SK-N-SH (cell line): ENCODE measurements around the gene TTC28. TPM values are rescaled to one million over a fixed set of nuclear protein-coding genes. Genes with fewer than 3 reads are reported as not detected.

Experiments
- CTCF ChIA-PET: fragments of 300-600, 350-600 bp; formaldehyde crosslinking; extraction: SDS; loops from one replicate; lab custom pipeline; 2021; lab: Yijun Ruan, JAX
- POLR2A ChIA-PET: fragments of 350-600 bp; sonication (Branson Sonifier 250); formaldehyde crosslinking; extraction: SDS; loops from one replicate; lab custom pipeline; 2020; ENCODE audit warnings: antibody characterized with exemption, inconsistent platforms; lab: Yijun Ruan, JAX
- DNase-seq: peaks from one replicate; pipeline ENCODE4 v3.0.0; 2012
- H2AFZ ChIP-seq: fragments of 200-600 bp; sonication (generic); 2 replicates; pipeline ENCODE4 v1.8.1; 2016; ENCODE audit warnings: antibody characterized with exemption, mild to moderate bottlenecking, low read depth
- H3F3A ChIP-seq: fragments of 200-600 bp; sonication (generic); replicated peaks from 2 replicates; pipeline ENCODE3; 2016; ENCODE audit warnings: antibody characterized with exemption, mild to moderate bottlenecking; ENCODE audit not compliant: insufficient read depth
- H3K27ac ChIP-seq, 2 experiments: fragments of 200-500 bp in 1 of 2; fragments of 200-600 bp in 1 of 2; sonication (Bioruptor generic) in 1 of 2; sonication (generic), shearing (Covaris generic) in 1 of 2; 2 replicates each; pipeline versions ENCODE4 v1.5.1 to v1.6.1; 2014 to 2016; ENCODE audit warnings: low read depth in 2 of 2, inconsistent platforms in 1 of 2, low read length in 1 of 2, mild to moderate bottlenecking in 1 of 2, mixed read lengths in 1 of 2
- H3K27me3 ChIP-seq: fragments of 200-600 bp; sonication (generic), shearing (Covaris generic); 2 replicates; pipeline ENCODE4 v1.6.1; 2016; ENCODE audit warnings: mixed run types; ENCODE audit not compliant: insufficient read depth
- H3K36me3 ChIP-seq, 2 experiments: fragments of 200-500 bp in 1 of 2; fragments of 200-600 bp in 1 of 2; sonication (Bioruptor generic) in 1 of 2; sonication (generic) in 1 of 2; replicated peaks in 1 of 2; 2 replicates each; pipeline versions ENCODE3 to v1.5.1; 2014 to 2016; ENCODE audit warnings: low read length in 1 of 2, mild to moderate bottlenecking in 1 of 2; ENCODE audit not compliant: insufficient read depth in 2 of 2, control insufficient read depth in 1 of 2
- H3K4me1 ChIP-seq, 2 experiments: fragments of 200-500 bp in 1 of 2; fragments of 200-600 bp in 1 of 2; sonication (Bioruptor generic) in 1 of 2; sonication (generic), shearing (Covaris generic) in 1 of 2; 2 replicates each; pipeline versions ENCODE4 v1.5.1 to v1.6.1; 2014 to 2016; ENCODE audit warnings: low read depth in 1 of 2, low read length in 1 of 2, mixed run types in 1 of 2; ENCODE audit not compliant: insufficient read depth in 2 of 2, control insufficient read depth in 1 of 2
- H3K4me2 ChIP-seq: fragments of 200-600 bp; sonication (generic), shearing (Covaris generic); 2 replicates; pipeline ENCODE4 v1.6.1; 2017; ENCODE audit warnings: mixed run types
- H3K4me3 ChIP-seq, 2 experiments: fragments of 200-500 bp in 1 of 2; fragments of 200-600 bp in 1 of 2; sonication (Bioruptor generic) in 1 of 2; sonication (generic), shearing (Covaris generic) in 1 of 2; 2 replicates each; pipeline versions ENCODE4 v1.5.1 to v1.8.1; 2014 to 2016; ENCODE audit warnings: low read depth in 2 of 2, inconsistent platforms in 1 of 2, low read length in 1 of 2, mild to moderate bottlenecking in 1 of 2, mixed read lengths in 1 of 2, moderate library complexity in 1 of 2
- H3K79me2 ChIP-seq: fragments of 200-600 bp; sonication (generic); 2 replicates; pipeline ENCODE4 v1.8.1; 2017; ENCODE audit warnings: mild to moderate bottlenecking; ENCODE audit not compliant: insufficient read depth
- H3K9ac ChIP-seq: fragments of 200-600 bp; sonication (generic); 2 replicates; pipeline ENCODE4 v1.6.1; 2017; ENCODE audit warnings: mixed run types
- H3K9me2 ChIP-seq: fragments of 200-600 bp; sonication (generic); 2 replicates; pipeline ENCODE4 v1.6.1; 2017; ENCODE audit warnings: mixed run types
- H3K9me3 ChIP-seq: fragments of 200-600 bp; sonication (generic); 2 replicates; pipeline ENCODE4 v1.6.1; 2017; ENCODE audit warnings: mixed run types, mild to moderate bottlenecking, moderate library complexity
- H4K20me1 ChIP-seq: fragments of 200-600 bp; sonication (generic); 2 replicates; pipeline ENCODE4 v1.6.1; 2017; ENCODE audit warnings: mild to moderate bottlenecking, mixed run types; ENCODE audit not compliant: insufficient read depth
- CHD2 ChIP-seq: fragments of 150-350 bp; IDR thresholded peaks from 2 replicates; pipeline ENCODE4 v1.6.1; 2018; ENCODE audit warnings: low read length; ENCODE audit not compliant: partially characterized antibody
- FOXJ3 ChIP-seq: sonication (generic); formaldehyde crosslinking; IDR thresholded peaks from 2 replicates; pipeline ENCODE4 v1.5.1; 2020; ENCODE audit warnings: mild to moderate bottlenecking, missing genetic modification reagents
- FOXM1 ChIP-seq: IDR thresholded peaks from 2 replicates; pipeline ENCODE4 v1.4.0; 2012; ENCODE audit warnings: low read depth, mild to moderate bottlenecking
- GABPA ChIP-seq: IDR thresholded peaks from 2 replicates; pipeline ENCODE4 v1.4.0; 2012; ENCODE audit warnings: low read depth, mild to moderate bottlenecking
- JUND ChIP-seq: IDR thresholded peaks from 2 replicates; pipeline ENCODE4 v1.4.0; 2012
- RAD21 ChIP-seq: IDR thresholded peaks from 2 replicates; pipeline ENCODE4 v1.6.1; 2012; ENCODE audit warnings: mild to moderate bottlenecking, low read length
- SMC3 ChIP-seq: IDR thresholded peaks from 2 replicates; pipeline ENCODE4 v1.6.1; 2012; ENCODE audit warnings: low read depth, low read length, improper control_type of control experiment
- TEAD4 ChIP-seq: IDR thresholded peaks from 2 replicates; pipeline ENCODE4 v1.4.0; 2012; ENCODE audit warnings: mild to moderate bottlenecking, borderline replicate concordance; ENCODE audit not compliant: insufficient read depth
- WGBS: methylation state at CpG from one replicate; pipeline ENCODE4 v1.1.6; 2017; ENCODE audit warnings: low lambda C conversion rate; 5-methylcytosine and 5-hydroxymethylcytosine counted together
- polyA plus RNA-seq, 3 experiments: library from polyadenylated mRNA; depleted of rRNA; stranded (reverse); fragments of >200 nt; gene quantifications; 2 replicates each; pipeline ENCODE4 v1.2.3, GENCODE V29; 2012
- TF ChIP-seq, protein P1 (sequence below): IDR thresholded peaks from 2 replicates; pipeline ENCODE4 v1.4.0; 2012; ENCODE audit warnings: low read depth, borderline replicate concordance
- TF ChIP-seq, protein P2 (sequence below): IDR thresholded peaks from 2 replicates; pipeline ENCODE4; 2012
- TF ChIP-seq, protein P3 (sequence below): fragments of 200-600 bp; sonication (generic); IDR thresholded peaks from 2 replicates; pipeline ENCODE4 v1.6.1; 2017; ENCODE audit warnings: antibody characterized with exemption, mild to moderate bottlenecking, moderate library complexity
- TF ChIP-seq, protein P4 (sequence below): fragments of 150-350 bp; IDR thresholded peaks from 2 replicates; pipeline ENCODE4 v1.6.1; 2016; ENCODE audit warnings: mild to moderate bottlenecking, low read depth, low read length
- TF ChIP-seq, protein P5 (sequence below): IDR thresholded peaks from 2 replicates; pipeline ENCODE4 v1.6.1; 2012; ENCODE audit warnings: mild to moderate bottlenecking, low read depth, low read length, moderate library complexity

The TTC28 gene
- polyA plus RNA-seq, 1 of the 3 experiments (the other 2 are of a cell fraction) = 5.9 TPM

DNA sequence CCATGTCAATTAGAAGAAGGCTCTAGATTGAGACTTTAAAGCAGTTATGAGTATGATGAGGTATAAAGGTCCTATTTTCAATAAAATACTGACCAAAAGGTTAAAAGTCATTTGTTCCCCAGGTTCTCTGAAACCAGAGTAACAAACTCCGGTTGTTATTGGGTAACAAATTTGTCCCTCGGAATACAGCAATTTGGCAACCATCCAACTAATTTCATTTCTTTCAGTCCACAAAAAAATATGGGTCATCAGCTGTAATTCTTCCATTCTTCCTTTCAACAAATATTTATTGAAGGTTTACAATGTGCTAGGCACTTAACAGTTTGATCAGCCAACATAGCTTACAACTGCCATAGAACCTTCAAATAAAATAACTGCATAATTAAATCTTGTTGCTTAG lies 79.9 kb downstream of the TTC28 start (continued):
- TF ChIP-seq, protein P1, sequence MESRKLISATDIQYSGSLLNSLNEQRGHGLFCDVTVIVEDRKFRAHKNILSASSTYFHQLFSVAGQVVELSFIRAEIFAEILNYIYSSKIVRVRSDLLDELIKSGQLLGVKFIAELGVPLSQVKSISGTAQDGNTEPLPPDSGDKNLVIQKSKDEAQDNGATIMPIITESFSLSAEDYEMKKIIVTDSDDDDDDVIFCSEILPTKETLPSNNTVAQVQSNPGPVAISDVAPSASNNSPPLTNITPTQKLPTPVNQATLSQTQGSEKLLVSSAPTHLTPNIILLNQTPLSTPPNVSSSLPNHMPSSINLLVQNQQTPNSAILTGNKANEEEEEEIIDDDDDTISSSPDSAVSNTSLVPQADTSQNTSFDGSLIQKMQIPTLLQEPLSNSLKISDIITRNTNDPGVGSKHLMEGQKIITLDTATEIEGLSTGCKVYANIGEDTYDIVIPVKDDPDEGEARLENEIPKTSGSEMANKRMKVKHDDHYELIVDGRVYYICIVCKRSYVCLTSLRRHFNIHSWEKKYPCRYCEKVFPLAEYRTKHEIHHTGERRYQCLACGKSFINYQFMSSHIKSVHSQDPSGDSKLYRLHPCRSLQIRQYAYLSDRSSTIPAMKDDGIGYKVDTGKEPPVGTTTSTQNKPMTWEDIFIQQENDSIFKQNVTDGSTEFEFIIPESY = no peak
- no peak for TF ChIP-seq CHD2
- TF ChIP-seq, all 33 proteins: peak for 0

DNA sequence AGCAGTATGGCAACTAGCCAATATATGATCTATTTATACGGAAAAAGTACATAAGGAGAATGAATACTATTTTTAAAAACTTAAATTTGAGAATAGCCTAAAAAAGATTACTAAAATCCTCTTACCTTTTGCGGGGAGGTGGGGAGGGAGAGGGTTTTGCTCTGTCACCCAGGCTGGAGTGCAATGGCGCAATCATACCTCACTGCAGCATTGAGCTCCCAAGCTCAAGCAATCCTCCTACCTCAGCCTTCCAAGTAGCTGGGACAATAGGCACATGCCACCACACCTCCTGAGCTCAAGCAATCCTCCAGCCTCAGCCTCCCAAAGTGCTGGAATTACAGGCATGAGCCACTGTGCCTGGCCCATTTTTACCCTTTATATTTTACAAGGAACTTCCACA lies 82.0 kb downstream of the TTC28 start:
- Histone ChIP-seq H3K27me3 (no peaks in the 10 kb centered on the region), H3K27ac (no peak overlapping the region), H3K9me2 (no peaks in the 10 kb centered on the region), H3K79me2 (peaks cover 5% of the 10 kb centered on the region), H3K9me3 (no peaks in the 10 kb centered on the region), H3K4me3 (no peak overlapping the region), H4K20me1 (no peaks in the 10 kb centered on the region), H2AFZ (no peak overlapping the region), H3K36me3 (no peaks in the 10 kb centered on the region), H3F3A (peaks cover 3% of the 10 kb centered on the region), H3K4me2 (no peak overlapping the region), H3K9ac (no peak overlapping the region), H3K4me1 (peaks cover 9% of the 10 kb centered on the region in 2 experiments; a peak in 3 of 4 replicates)
- 96% methylated on average over 3 of the region's 3 CpGs for WGBS
- POLR2A ChIA-PET = no interaction called here
- CTCF ChIA-PET = interaction anchor here (0.9 to 1.5 kb wide), 2 partner anchors 233 to 478 kb away, joined by 3 read pairs; no protein-coding TSS in a partner anchor
- no peak for TF ChIP-seq CHD2
- TF ChIP-seq, protein P2, sequence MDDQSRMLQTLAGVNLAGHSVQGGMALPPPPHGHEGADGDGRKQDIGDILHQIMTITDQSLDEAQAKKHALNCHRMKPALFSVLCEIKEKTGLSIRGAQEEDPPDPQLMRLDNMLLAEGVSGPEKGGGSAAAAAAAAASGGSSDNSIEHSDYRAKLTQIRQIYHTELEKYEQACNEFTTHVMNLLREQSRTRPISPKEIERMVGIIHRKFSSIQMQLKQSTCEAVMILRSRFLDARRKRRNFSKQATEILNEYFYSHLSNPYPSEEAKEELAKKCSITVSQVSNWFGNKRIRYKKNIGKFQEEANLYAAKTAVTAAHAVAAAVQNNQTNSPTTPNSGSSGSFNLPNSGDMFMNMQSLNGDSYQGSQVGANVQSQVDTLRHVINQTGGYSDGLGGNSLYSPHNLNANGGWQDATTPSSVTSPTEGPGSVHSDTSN = no peak
- TF ChIP-seq, protein P3, sequence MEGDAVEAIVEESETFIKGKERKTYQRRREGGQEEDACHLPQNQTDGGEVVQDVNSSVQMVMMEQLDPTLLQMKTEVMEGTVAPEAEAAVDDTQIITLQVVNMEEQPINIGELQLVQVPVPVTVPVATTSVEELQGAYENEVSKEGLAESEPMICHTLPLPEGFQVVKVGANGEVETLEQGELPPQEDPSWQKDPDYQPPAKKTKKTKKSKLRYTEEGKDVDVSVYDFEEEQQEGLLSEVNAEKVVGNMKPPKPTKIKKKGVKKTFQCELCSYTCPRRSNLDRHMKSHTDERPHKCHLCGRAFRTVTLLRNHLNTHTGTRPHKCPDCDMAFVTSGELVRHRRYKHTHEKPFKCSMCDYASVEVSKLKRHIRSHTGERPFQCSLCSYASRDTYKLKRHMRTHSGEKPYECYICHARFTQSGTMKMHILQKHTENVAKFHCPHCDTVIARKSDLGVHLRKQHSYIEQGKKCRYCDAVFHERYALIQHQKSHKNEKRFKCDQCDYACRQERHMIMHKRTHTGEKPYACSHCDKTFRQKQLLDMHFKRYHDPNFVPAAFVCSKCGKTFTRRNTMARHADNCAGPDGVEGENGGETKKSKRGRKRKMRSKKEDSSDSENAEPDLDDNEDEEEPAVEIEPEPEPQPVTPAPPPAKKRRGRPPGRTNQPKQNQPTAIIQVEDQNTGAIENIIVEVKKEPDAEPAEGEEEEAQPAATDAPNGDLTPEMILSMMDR = no peak
- no peak for TF ChIP-seq RAD21
- TF ChIP-seq FOXJ3 (CRISPR knock-in tag) = no peak
- no peak for TF ChIP-seq SMC3
- no peak for TF ChIP-seq FOXM1
- TF ChIP-seq, protein P4, sequence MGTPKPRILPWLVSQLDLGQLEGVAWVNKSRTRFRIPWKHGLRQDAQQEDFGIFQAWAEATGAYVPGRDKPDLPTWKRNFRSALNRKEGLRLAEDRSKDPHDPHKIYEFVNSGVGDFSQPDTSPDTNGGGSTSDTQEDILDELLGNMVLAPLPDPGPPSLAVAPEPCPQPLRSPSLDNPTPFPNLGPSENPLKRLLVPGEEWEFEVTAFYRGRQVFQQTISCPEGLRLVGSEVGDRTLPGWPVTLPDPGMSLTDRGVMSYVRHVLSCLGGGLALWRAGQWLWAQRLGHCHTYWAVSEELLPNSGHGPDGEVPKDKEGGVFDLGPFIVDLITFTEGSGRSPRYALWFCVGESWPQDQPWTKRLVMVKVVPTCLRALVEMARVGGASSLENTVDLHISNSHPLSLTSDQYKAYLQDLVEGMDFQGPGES = no peak
- TF ChIP-seq JUND = no peak
- TF ChIP-seq GABPA = no peak
- TF ChIP-seq, protein P5, sequence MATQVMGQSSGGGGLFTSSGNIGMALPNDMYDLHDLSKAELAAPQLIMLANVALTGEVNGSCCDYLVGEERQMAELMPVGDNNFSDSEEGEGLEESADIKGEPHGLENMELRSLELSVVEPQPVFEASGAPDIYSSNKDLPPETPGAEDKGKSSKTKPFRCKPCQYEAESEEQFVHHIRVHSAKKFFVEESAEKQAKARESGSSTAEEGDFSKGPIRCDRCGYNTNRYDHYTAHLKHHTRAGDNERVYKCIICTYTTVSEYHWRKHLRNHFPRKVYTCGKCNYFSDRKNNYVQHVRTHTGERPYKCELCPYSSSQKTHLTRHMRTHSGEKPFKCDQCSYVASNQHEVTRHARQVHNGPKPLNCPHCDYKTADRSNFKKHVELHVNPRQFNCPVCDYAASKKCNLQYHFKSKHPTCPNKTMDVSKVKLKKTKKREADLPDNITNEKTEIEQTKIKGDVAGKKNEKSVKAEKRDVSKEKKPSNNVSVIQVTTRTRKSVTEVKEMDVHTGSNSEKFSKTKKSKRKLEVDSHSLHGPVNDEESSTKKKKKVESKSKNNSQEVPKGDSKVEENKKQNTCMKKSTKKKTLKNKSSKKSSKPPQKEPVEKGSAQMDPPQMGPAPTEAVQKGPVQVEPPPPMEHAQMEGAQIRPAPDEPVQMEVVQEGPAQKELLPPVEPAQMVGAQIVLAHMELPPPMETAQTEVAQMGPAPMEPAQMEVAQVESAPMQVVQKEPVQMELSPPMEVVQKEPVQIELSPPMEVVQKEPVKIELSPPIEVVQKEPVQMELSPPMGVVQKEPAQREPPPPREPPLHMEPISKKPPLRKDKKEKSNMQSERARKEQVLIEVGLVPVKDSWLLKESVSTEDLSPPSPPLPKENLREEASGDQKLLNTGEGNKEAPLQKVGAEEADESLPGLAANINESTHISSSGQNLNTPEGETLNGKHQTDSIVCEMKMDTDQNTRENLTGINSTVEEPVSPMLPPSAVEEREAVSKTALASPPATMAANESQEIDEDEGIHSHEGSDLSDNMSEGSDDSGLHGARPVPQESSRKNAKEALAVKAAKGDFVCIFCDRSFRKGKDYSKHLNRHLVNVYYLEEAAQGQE = no peak
- no peak for TF ChIP-seq TEAD4
- no peak for DNase-seq
